ENCODE results near the gene YJU2.
A peak's percentile ranks its signal among the peaks of the same experiment; 100 is the strongest.

YJU2 gene

GRCh38 chr19:4305257-4305612 is 58.4 kb downstream of the YJU2 start:
- Histone ChIP-seq H3K27ac (ENCODE audit: low read length) (no peak overlapping the region), H3K9ac (ENCODE audit: low read length) (no peak overlapping the region)

GRCh38 chr19:4305659-4306058 is 58.8 kb downstream of the YJU2 start:
- Histone ChIP-seq H3K4me3 (ENCODE audit: low read length) (no peak overlapping the region), H3K36me3 (ENCODE audit: control insufficient read depth, low read depth, low read length) (peaks cover 10% of the 10 kb centered on the region), H3K4me1 (ENCODE audit: control insufficient read depth, low read depth, low read length) (no peaks in the 10 kb centered on the region), H3K27me3 (ENCODE audit: control insufficient read depth, insufficient read depth, low read length) (no peaks in the 10 kb centered on the region), H3K27ac (ENCODE audit: low read length) (no peak overlapping the region), H3K9ac (ENCODE audit: low read length) (no peak overlapping the region), H3K9me3 (ENCODE audit: control insufficient read depth, low read depth, low read length) (no peaks in the 10 kb centered on the region)

More at GRCh38 chr19:4305257-4305612, 58.4 kb downstream of the YJU2 start:
- H3K27me3 ChIP-seq (ENCODE audit: control insufficient read depth, insufficient read depth, low read length), result no peaks in the 10 kb centered on the region
- peak overlapping the region; percentile 37 for H3K4me3 ChIP-seq (ENCODE audit: low read length)
- peaks cover 10% of the 10 kb centered on the region for H3K36me3 ChIP-seq (ENCODE audit: control insufficient read depth, low read depth, low read length)
- H3K4me1 ChIP-seq (ENCODE audit: control insufficient read depth, low read depth, low read length), result no peaks in the 10 kb centered on the region
- no peaks in the 10 kb centered on the region for H3K9me3 ChIP-seq (ENCODE audit: control insufficient read depth, low read depth, low read length)

- Histone ChIP-seq H3K4me3 (ENCODE audit: low read length) (no peak overlapping the region), H3K36me3 (ENCODE audit: control insufficient read depth, low read depth, low read length) (peaks cover 19% of the 10 kb centered on the region), H3K9ac (ENCODE audit: low read length) (no peak overlapping the region), H3K27ac (ENCODE audit: low read length) (no peak overlapping the region), H3K27me3 (ENCODE audit: control insufficient read depth, insufficient read depth, low read length) (no peaks in the 10 kb centered on the region), H3K9me3 (ENCODE audit: control insufficient read depth, low read depth, low read length) (no peaks in the 10 kb centered on the region), H3K4me1 (ENCODE audit: control insufficient read depth, low read depth, low read length) (no peaks in the 10 kb centered on the region)
These were observed 63.6 kb downstream of the YJU2 start for GRCh38 chr19:4310247-4311121.

GRCh38 chr19:4313847-4314490 is 67.1 kb downstream of the YJU2 start:
- Histone ChIP-seq H3K27me3 (ENCODE audit: control insufficient read depth, insufficient read depth, low read length) (no peaks in the 10 kb centered on the region), H3K9me3 (ENCODE audit: control insufficient read depth, low read depth, low read length) (no peaks in the 10 kb centered on the region), H3K4me3 (ENCODE audit: low read length) (no peak overlapping the region), H3K27ac (ENCODE audit: low read length) (no peak overlapping the region), H3K9ac (ENCODE audit: low read length) (no peak overlapping the region), H3K4me1 (ENCODE audit: control insufficient read depth, low read depth, low read length) (no peaks in the 10 kb centered on the region), H3K36me3 (ENCODE audit: control insufficient read depth, low read depth, low read length) (peaks cover 25% of the 10 kb centered on the region)

- H3K9me3 ChIP-seq (ENCODE audit: control insufficient read depth, low read depth, low read length), result no peaks in the 10 kb centered on the region
- peaks cover 18% of the 10 kb centered on the region for H3K36me3 ChIP-seq (ENCODE audit: control insufficient read depth, low read depth, low read length)
- H3K27me3 ChIP-seq (ENCODE audit: control insufficient read depth, insufficient read depth, low read length), result no peaks in the 10 kb centered on the region
- H3K27ac ChIP-seq (ENCODE audit: low read length), result no peak overlapping the region
- H3K4me3 ChIP-seq (ENCODE audit: low read length), result no peak overlapping the region
- no peak overlapping the region for H3K9ac ChIP-seq (ENCODE audit: low read length)
- no peaks in the 10 kb centered on the region for H3K4me1 ChIP-seq (ENCODE audit: control insufficient read depth, low read depth, low read length)
These were observed 70.1 kb downstream of the YJU2 start for GRCh38 chr19:4316956-4317355.

- peaks cover 16% of the 10 kb centered on the region for H3K36me3 ChIP-seq (ENCODE audit: control insufficient read depth, low read depth, low read length)
- H3K4me3 ChIP-seq (ENCODE audit: low read length), result no peak overlapping the region
- H3K9ac ChIP-seq (ENCODE audit: low read length), result no peak overlapping the region
- H3K27ac ChIP-seq (ENCODE audit: low read length), result no peak overlapping the region
- no peaks in the 10 kb centered on the region for H3K4me1 ChIP-seq (ENCODE audit: control insufficient read depth, low read depth, low read length)
- no peaks in the 10 kb centered on the region for H3K27me3 ChIP-seq (ENCODE audit: control insufficient read depth, insufficient read depth, low read length)
- H3K9me3 ChIP-seq (ENCODE audit: control insufficient read depth, low read depth, low read length), result no peaks in the 10 kb centered on the region
These were observed 71.6 kb downstream of the YJU2 start for GRCh38 chr19:4318460-4318859.

Measured in iPS-18a (cell line).